ENCODE results near the gene BEAN1.

DNA sequence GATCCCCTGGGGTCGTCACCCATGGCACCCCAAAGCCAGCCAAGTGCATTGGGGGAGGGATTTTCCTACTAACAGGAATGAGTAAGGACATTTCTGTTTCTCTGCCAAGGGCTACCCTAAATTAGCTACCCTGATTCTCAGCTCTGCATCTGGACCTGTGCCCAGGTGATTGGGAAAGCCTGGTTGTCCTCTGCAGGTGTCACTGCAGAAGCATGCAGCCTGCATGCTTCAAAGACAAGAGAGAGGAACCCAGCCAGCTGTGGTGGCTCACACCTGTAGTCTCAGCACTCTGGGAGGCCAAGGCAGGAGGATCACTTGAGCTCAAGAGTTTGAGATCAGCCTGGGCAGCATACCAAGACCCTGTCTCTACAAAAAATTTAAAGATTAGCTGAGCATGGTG lies 19.6 kb downstream of the BEAN1 start:
- TF ChIP-seq EP300 (IDR thresholded peaks at IDR 0.05) = no peak
- no peak for TF ChIP-seq POLR2A (IDR thresholded peaks at IDR 0.05)
